Progenitor cell of endocrine pancreas (in vitro differentiated cells): ENCODE measurements around the gene PRM1. TPM values are rescaled to one million over a fixed set of nuclear protein-coding genes. Genes with fewer than 3 reads are reported as not detected.

ENCODE experiments used
- DNase-seq: peaks from one replicate; pipeline ENCODE4 v3.0.0; 2021; ENCODE audit warnings: low spot score; ENCODE audit not compliant: unreplicated experiment
- H3K27ac Mint-ChIP-seq: 2 replicates; pipeline ENCODE4 v1.8.0; 2021; ENCODE audit warnings: mild to moderate bottlenecking, moderate library complexity, mixed read lengths
- H3K27me3 Mint-ChIP-seq: 2 replicates; pipeline ENCODE4 v1.8.0; 2021; ENCODE audit warnings: mixed read lengths
- H3K36me3 Mint-ChIP-seq: 2 replicates; pipeline ENCODE4 v1.8.0; 2022; ENCODE audit warnings: mixed read lengths; ENCODE audit not compliant: insufficient read depth
- H3K4me1 Mint-ChIP-seq: 2 replicates; pipeline ENCODE4 v1.8.0; 2021; ENCODE audit warnings: low read depth, mixed read lengths
- H3K4me3 Mint-ChIP-seq: 2 replicates; pipeline ENCODE4 v1.8.0; 2021; ENCODE audit warnings: low read depth, mild to moderate bottlenecking, moderate library complexity, mixed read lengths
- H3K9me3 Mint-ChIP-seq: 2 replicates; pipeline ENCODE4 v1.8.0; 2021; ENCODE audit warnings: low read depth, mixed read lengths
- total RNA-seq: library from RNA; stranded (reverse); gene quantifications from 2 replicates; pipeline ENCODE4 v1.2.1, GENCODE V29; 2021
- TF ChIP-seq, protein P1 (sequence below): fragments of 200-600 bp; sonication (generic); IDR thresholded peaks from one replicate; pipeline ENCODE4 v1.5.0; 2021; ENCODE audit warnings: antibody characterized with exemption, mild to moderate bottlenecking; ENCODE audit not compliant: unreplicated experiment

Gene PRM1
- total RNA-seq, 1 donor from 2014 or later, result not detected

DNA sequence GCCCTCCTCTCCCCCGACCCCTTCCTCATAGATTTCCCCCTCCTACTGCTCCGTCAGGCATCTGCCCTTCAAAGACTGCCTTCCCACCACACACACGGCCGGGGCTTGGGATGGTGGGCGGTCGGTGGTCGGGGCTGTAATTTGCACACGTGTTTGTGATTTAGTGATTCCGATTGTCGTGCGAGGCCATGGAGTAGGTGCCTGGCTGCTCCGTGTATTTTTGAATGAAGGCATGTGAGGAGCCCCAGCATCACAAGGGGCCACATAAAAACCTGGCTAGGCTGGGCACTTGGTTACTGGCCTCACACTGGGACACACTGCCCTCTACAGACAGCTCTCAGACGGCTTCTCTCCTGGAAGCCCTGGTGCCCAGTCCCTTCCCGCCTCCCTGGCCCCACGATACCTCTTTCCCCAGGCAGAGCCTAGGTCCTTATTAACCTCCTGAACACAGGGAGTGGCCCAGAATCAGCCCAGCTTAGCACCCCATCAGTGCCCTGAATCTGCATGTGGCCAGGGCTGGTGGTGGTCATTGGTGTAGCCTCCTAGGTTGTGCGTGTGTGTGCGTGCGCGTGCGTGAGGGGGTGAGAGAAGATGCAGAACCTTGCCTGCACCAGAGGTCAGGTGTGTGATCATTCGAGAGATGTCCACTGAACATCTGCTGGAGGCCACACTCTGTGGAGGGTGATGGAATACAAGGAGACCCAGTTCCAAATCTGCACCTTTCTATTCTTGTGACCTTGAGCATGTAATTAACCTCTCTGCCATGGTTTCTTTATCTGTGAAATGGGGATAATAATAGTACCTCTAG lies 23.8 kb downstream of the PRM1 start:
- H3K27ac Mint-ChIP-seq, result peak overlapping the region; percentile 93
- H3K36me3 Mint-ChIP-seq, result peaks cover 2% of the 10 kb centered on the region
- TF ChIP-seq, protein P1, sequence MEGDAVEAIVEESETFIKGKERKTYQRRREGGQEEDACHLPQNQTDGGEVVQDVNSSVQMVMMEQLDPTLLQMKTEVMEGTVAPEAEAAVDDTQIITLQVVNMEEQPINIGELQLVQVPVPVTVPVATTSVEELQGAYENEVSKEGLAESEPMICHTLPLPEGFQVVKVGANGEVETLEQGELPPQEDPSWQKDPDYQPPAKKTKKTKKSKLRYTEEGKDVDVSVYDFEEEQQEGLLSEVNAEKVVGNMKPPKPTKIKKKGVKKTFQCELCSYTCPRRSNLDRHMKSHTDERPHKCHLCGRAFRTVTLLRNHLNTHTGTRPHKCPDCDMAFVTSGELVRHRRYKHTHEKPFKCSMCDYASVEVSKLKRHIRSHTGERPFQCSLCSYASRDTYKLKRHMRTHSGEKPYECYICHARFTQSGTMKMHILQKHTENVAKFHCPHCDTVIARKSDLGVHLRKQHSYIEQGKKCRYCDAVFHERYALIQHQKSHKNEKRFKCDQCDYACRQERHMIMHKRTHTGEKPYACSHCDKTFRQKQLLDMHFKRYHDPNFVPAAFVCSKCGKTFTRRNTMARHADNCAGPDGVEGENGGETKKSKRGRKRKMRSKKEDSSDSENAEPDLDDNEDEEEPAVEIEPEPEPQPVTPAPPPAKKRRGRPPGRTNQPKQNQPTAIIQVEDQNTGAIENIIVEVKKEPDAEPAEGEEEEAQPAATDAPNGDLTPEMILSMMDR, result peak; percentile 70
- peak overlapping the region; percentile 89 for H3K4me3 Mint-ChIP-seq
- H3K4me1 Mint-ChIP-seq, result peaks cover 20% of the 10 kb centered on the region
- DNase-seq, result peak; percentile 39
- H3K9me3 Mint-ChIP-seq, result no peaks in the 10 kb centered on the region
- H3K27me3 Mint-ChIP-seq, result peaks cover 3% of the 10 kb centered on the region

- H3K27ac Mint-ChIP-seq, result peak overlapping the region; percentile 98
- TF ChIP-seq, protein P1, result no peak
- H3K27me3 Mint-ChIP-seq, result peaks cover 3% of the 10 kb centered on the region
- no peaks in the 10 kb centered on the region for H3K9me3 Mint-ChIP-seq
- peaks cover 20% of the 10 kb centered on the region for H3K4me1 Mint-ChIP-seq
- H3K4me3 Mint-ChIP-seq, result peak overlapping the region; percentile 89
- peak; percentile 42 for DNase-seq
- peaks cover 2% of the 10 kb centered on the region for H3K36me3 Mint-ChIP-seq
Observed at GRCh38 chr16:11256661-11257130, 24.4 kb downstream of the PRM1 start.

DNA sequence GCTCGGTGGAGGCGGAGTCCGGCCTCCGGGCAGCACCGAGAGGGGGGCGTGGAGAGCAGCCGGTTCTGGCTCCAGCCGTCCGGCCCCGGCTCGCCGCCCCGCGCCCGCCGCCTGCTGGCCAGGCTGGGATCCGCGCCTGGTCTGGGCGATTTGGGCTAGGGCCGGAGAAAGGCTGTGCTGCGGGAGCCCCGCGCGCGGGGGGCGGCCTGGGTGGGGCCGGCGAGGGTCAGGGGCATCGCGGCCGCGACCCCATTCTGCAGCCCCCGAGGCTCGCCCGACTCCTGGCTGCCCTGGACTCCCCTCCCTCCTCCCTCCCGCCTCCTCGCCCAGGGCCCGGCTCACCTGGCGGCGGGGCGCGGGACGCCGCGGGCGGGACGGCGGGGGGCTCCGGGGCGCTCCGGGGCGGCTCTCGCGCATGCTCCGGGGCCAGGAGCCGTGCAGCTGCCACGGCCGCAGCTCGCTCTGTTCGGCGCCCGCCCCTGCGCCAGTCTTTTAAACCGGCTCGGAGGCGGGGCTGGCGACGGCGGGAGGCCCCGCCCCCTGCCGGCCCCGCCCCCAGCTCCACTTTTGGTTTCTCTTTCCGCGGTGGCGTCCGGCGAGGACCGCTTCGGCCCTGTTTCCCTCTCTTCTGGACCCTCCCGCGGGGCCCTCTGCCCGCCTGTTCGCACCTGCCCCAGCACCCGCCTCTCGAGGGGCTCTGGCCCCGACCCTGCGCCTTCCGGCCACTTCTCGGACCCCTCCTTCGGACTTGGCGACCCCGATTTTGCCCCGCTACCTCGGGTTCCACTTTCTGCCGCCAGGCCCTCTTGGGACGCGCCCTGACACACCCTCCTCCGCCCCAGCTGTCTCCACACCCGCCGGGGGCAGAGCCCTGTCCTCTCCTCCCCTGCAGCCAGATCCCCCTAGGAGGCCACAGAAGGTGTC lies 25.1 kb downstream of the PRM1 start, which contains the start of gene SOCS1:
TSS of gene SOCS1 (minus strand) at position 468 of the 924 bp plus-strand sequence. CDS start 726 bp downstream, outside the sequence.
- DNase-seq, result peak; percentile 94
- H3K9me3 Mint-ChIP-seq, result no peaks in the 10 kb centered on the region
- H3K27me3 Mint-ChIP-seq, result peaks cover 3% of the 10 kb centered on the region
- peak within 1 kb of the TSS; percentile 98 for H3K27ac Mint-ChIP-seq
- TF ChIP-seq, protein P1, result peak; percentile 98
- H3K36me3 Mint-ChIP-seq, result peaks cover 2% of the 10 kb centered on the region
- H3K4me1 Mint-ChIP-seq, result peaks cover 20% of the 10 kb centered on the region
- H3K4me3 Mint-ChIP-seq, result peak within 1 kb of the TSS; percentile 89

- Mint-ChIP-seq H3K27me3 (peaks cover 3% of the 10 kb centered on the region), H3K27ac (no peak overlapping the region), H3K9me3 (no peaks in the 10 kb centered on the region), H3K4me3 (peak overlapping the region; percentile 73), H3K36me3 (peaks cover 2% of the 10 kb centered on the region), H3K4me1 (peaks cover 11% of the 10 kb centered on the region)
- TF ChIP-seq, protein P1, result peak; percentile 43
- peak; percentile 42 for DNase-seq
Observed at GRCh38 chr16:11254913-11255736, 26.0 kb downstream of the PRM1 start.
